Measurements from ENCODE around the gene DRC7.

GRCh38 chr16:57754354-57755060 is 59.9 kb downstream of the DRC7 start:
- TF ChIP-seq, protein P1, sequence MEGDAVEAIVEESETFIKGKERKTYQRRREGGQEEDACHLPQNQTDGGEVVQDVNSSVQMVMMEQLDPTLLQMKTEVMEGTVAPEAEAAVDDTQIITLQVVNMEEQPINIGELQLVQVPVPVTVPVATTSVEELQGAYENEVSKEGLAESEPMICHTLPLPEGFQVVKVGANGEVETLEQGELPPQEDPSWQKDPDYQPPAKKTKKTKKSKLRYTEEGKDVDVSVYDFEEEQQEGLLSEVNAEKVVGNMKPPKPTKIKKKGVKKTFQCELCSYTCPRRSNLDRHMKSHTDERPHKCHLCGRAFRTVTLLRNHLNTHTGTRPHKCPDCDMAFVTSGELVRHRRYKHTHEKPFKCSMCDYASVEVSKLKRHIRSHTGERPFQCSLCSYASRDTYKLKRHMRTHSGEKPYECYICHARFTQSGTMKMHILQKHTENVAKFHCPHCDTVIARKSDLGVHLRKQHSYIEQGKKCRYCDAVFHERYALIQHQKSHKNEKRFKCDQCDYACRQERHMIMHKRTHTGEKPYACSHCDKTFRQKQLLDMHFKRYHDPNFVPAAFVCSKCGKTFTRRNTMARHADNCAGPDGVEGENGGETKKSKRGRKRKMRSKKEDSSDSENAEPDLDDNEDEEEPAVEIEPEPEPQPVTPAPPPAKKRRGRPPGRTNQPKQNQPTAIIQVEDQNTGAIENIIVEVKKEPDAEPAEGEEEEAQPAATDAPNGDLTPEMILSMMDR (IDR thresholded peaks at IDR 0.05): no peak
- TF ChIP-seq NR1H2 (CRISPR knock-in tag; IDR thresholded peaks at IDR 0.05) (no peak), TEAD1 (CRISPR knock-in tag; IDR thresholded peaks at IDR 0.05) (no peak), ZNF263 (CRISPR knock-in tag; IDR thresholded peaks at IDR 0.05; ENCODE audit: low read depth) (no peak)

Measured in WTC11 (cell line).